Smooth muscle cell (in vitro differentiated cells): ENCODE results near the gene TSPOAP1. TPM values are rescaled to one million over a fixed set of nuclear protein-coding genes. Genes with fewer than 3 reads are reported as not detected.

Experiments used
- DNase-seq: peaks from one replicate; lab custom pipeline; 2025; ENCODE audit not compliant: unreplicated experiment; lab: John Stamatoyannopoulos, UW
- H2AFZ ChIP-seq: fragments of 200-600 bp; sonication (generic); 2 replicates; pipeline ENCODE4 v1.6.0; 2016; ENCODE audit warnings: antibody characterized with exemption, low read depth, mild to moderate bottlenecking
- H3F3A ChIP-seq: fragments of 200-600 bp; sonication (generic); 2 replicates; pipeline ENCODE4 v1.6.0; 2017; ENCODE audit warnings: antibody characterized with exemption, low read depth
- H3K27ac ChIP-seq: fragments of 200-600 bp; sonication (generic); 2 replicates; pipeline ENCODE4 v1.5.1; 2016; ENCODE audit warnings: low read depth, mild to moderate bottlenecking
- H3K27me3 ChIP-seq: fragments of 200-600 bp; sonication (generic); 2 replicates; pipeline ENCODE4 v1.6.1; 2016; ENCODE audit warnings: low read depth, mild to moderate bottlenecking
- H3K36me3 ChIP-seq: fragments of 200-600 bp; sonication (generic); 2 replicates; pipeline ENCODE4 v1.5.1; 2016; ENCODE audit warnings: low read depth
- H3K4me1 ChIP-seq: fragments of 200-600 bp; sonication (generic); 2 replicates; pipeline ENCODE4 v1.5.1; 2016; ENCODE audit warnings: low read depth
- H3K4me2 ChIP-seq: fragments of 200-600 bp; sonication (generic); 2 replicates; pipeline ENCODE4 v1.6.0; 2016; ENCODE audit warnings: mild to moderate bottlenecking
- H3K4me3 ChIP-seq: fragments of 200-600 bp; sonication (generic); 2 replicates; pipeline ENCODE4 v1.5.1; 2016; ENCODE audit warnings: mild to moderate bottlenecking
- H3K79me2 ChIP-seq: fragments of 200-600 bp; sonication (generic); 2 replicates; pipeline ENCODE4 v1.6.0; 2016; ENCODE audit warnings: low read depth, mild to moderate bottlenecking
- H3K9ac ChIP-seq: fragments of 200-600 bp; sonication (generic); 2 replicates; pipeline ENCODE4 v1.6.0; 2016; ENCODE audit warnings: low read depth
- H3K9me3 ChIP-seq: fragments of 200-600 bp; sonication (generic); replicated peaks from 2 replicates; pipeline ENCODE4 v1.5.1; 2016; ENCODE audit warnings: low read depth
- H4K20me1 ChIP-seq: fragments of 200-600 bp; sonication (generic); 2 replicates; pipeline ENCODE4 v1.6.0; 2016; ENCODE audit warnings: low read depth
- WGBS: methylation state at CpG from one replicate; pipeline ENCODE4 v1.1.7; 2016; ENCODE audit warnings: low lambda C conversion rate; 5-methylcytosine and 5-hydroxymethylcytosine counted together
- polyA plus RNA-seq: library from polyadenylated mRNA; unstranded; fragments of >200 nt; fragmentation: Nextera tagmentation; extraction: Ambion mirVana; gene quantifications from 2 replicates; pipeline ENCODE4 v1.2.1, GENCODE V29; 2016
- total RNA-seq: library from RNA; depleted of rRNA; stranded (reverse); fragments of >200 nt; gene quantifications from 2 replicates; pipeline ENCODE4 v1.2.3, GENCODE V29; 2014
- TF ChIP-seq, protein P1 (sequence below): fragments of 200-600 bp; sonication (generic); IDR thresholded peaks from 2 replicates; pipeline ENCODE4 v1.5.1; 2017; ENCODE audit warnings: borderline replicate concordance, mild to moderate bottlenecking, antibody characterized with exemption; ENCODE audit not compliant: insufficient read depth, poor library complexity, severe bottlenecking

TSPOAP1 gene
- total and polyA plus RNA-seq, 2 experiments from 2014 or later: 7.0 to 11.7 TPM

- H3K27ac ChIP-seq: no peak overlapping the region
- no peaks in the 10 kb centered on the region for H3K79me2 ChIP-seq
- H3K9ac ChIP-seq: no peak overlapping the region
- TF ChIP-seq, protein P1, sequence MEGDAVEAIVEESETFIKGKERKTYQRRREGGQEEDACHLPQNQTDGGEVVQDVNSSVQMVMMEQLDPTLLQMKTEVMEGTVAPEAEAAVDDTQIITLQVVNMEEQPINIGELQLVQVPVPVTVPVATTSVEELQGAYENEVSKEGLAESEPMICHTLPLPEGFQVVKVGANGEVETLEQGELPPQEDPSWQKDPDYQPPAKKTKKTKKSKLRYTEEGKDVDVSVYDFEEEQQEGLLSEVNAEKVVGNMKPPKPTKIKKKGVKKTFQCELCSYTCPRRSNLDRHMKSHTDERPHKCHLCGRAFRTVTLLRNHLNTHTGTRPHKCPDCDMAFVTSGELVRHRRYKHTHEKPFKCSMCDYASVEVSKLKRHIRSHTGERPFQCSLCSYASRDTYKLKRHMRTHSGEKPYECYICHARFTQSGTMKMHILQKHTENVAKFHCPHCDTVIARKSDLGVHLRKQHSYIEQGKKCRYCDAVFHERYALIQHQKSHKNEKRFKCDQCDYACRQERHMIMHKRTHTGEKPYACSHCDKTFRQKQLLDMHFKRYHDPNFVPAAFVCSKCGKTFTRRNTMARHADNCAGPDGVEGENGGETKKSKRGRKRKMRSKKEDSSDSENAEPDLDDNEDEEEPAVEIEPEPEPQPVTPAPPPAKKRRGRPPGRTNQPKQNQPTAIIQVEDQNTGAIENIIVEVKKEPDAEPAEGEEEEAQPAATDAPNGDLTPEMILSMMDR: no peak
- no peaks in the 10 kb centered on the region for H3K27me3 ChIP-seq
- H2AFZ ChIP-seq: no peak overlapping the region
- H3K36me3 ChIP-seq: no peaks in the 10 kb centered on the region
- H3K9me3 ChIP-seq: no peaks in the 10 kb centered on the region
- H3K4me2 ChIP-seq: no peak overlapping the region
- no peak overlapping the region for H3K4me3 ChIP-seq
- WGBS: 94% methylated on average over 7 of the region's 7 CpGs
- H3K4me1 ChIP-seq: peaks cover under 1% of the 10 kb centered on the region
- H3F3A ChIP-seq: no peaks in the 10 kb centered on the region
- H4K20me1 ChIP-seq: no peaks in the 10 kb centered on the region
- DNase-seq: no peak
These were observed 9.9 kb downstream of the TSPOAP1 start for GRCh38 chr17:58318627-58319172.

GRCh38 chr17:58318065-58318481 lies 10.5 kb downstream of the TSPOAP1 start:
- H3K4me1 ChIP-seq: no peaks in the 10 kb centered on the region
- H3K4me2 ChIP-seq: no peak overlapping the region
- no peaks in the 10 kb centered on the region for H3K36me3 ChIP-seq
- H2AFZ ChIP-seq: no peak overlapping the region
- TF ChIP-seq, protein P1: no peak
- no peaks in the 10 kb centered on the region for H3K9me3 ChIP-seq
- H3K9ac ChIP-seq: no peak overlapping the region
- no peaks in the 10 kb centered on the region for H4K20me1 ChIP-seq
- no peaks in the 10 kb centered on the region for H3K79me2 ChIP-seq
- no peak for DNase-seq
- H3K27ac ChIP-seq: no peak overlapping the region
- 93% methylated on average over 9 of the region's 9 CpGs for WGBS
- no peaks in the 10 kb centered on the region for H3K27me3 ChIP-seq
- H3K4me3 ChIP-seq: no peak overlapping the region
- no peaks in the 10 kb centered on the region for H3F3A ChIP-seq

DNA sequence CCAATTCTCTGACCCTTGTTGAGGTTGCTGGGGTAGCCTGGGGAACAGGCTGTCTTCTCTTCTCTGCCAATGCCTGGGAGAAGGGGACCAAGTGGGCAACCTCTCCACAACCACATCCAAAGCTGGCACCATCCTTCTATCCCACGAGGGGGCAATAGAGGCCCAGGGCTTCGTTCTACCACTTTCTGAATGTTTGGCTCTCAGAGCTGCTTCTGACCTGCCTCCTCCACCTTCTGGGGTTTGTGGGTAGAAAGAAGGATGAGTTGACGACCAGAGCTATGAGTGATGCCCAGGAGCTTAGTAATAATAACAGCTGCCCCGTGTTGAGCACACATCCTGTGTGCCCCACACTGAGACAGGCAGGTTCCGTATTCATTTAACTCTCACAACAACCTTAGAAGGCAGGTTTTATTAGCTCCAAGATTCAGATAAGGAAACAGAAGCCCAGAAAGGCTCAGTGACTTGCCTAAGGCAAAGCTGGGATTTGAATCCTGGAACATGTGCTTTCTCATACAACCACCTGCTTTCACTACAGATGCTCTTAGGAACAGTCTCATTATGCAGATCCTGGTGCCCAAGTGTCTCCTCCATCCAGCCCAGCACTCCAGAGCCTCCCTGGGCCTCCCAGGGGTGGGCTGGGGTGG lies 11.1 kb downstream of the TSPOAP1 start:
- no peaks in the 10 kb centered on the region for H3K36me3 ChIP-seq
- TF ChIP-seq, protein P1: peak; percentile 71

More for the DNA sequence above, 11.1 kb downstream of the TSPOAP1 start:
- Histone ChIP-seq H3K9ac (no peak overlapping the region), H3K4me1 (no peaks in the 10 kb centered on the region), H2AFZ (no peak overlapping the region), H3K9me3 (no peaks in the 10 kb centered on the region), H3K27me3 (no peaks in the 10 kb centered on the region), H3K27ac (no peak overlapping the region), H3K4me2 (no peak overlapping the region), H4K20me1 (no peaks in the 10 kb centered on the region), H3K4me3 (no peak overlapping the region), H3K79me2 (no peaks in the 10 kb centered on the region), H3F3A (no peaks in the 10 kb centered on the region)
- DNase-seq: no peak
- 23% methylated on average over 5 of the region's 5 CpGs for WGBS
